Activated CD4-positive, alpha-beta T cell treated with anti-CD3 and anti-CD28 coated beads, Interleukin-2, amount 50 U/mL, for 48 hours (primary cell): Measurements from ENCODE around the gene KRTAP26-1.

Experiments
- DNase-seq, 2 experiments: peaks; one replicate each; pipeline ENCODE4 v3.0.0-alpha.2; 2020

Gene KRTAP26-1

DNA sequence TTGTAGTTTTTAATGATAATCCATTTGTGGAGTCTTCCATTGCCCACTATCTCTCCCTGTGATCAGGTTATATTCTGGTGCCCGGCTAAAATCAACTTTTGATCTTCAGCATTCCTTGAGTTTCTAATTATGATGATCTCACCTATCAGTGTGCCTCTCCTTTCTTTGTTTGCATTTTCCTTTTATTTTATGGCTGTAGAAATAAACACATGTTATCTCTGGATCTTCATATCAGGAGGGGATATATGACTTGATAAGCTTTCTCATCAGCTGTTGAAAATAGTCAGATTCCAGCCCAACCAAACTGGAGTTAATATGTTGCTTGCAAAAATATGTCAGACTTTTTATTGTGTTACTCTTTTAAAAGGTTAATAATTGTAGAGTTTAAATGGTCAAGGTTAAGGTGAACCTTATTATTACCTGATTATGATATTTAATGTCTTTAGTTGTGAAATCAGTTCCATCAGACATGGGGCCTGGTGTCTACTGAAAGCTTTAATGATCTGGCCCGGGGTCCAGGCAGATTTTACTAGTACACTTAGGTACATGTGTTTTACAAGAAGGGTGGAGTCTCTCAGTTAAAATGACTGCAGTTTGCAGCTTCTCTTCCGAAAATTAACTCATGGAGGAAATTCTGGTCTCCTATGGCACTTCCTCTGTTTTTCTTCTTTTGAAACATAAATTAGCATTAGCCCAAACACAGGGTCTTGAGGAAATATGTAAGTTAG is 50.1 kb downstream of the KRTAP26-1 start:
- DNase-seq, result no peak
